SK-N-SH (cell line): ENCODE measurements around the gene PCNT. TPM values are rescaled to one million over a fixed set of nuclear protein-coding genes. Genes with fewer than 3 reads are reported as not detected.

Experiments used
- CTCF ChIA-PET: fragments of 300-600, 350-600 bp; formaldehyde crosslinking; extraction: SDS; loops from one replicate; lab custom pipeline; 2021; lab: Yijun Ruan, JAX
- POLR2A ChIA-PET: fragments of 350-600 bp; sonication (Branson Sonifier 250); formaldehyde crosslinking; extraction: SDS; loops from one replicate; lab custom pipeline; 2020; ENCODE audit warnings: antibody characterized with exemption, inconsistent platforms; lab: Yijun Ruan, JAX
- DNase-seq: peaks from one replicate; pipeline ENCODE4 v3.0.0; 2012
- H2AFZ ChIP-seq: fragments of 200-600 bp; sonication (generic); 2 replicates; pipeline ENCODE4 v1.8.1; 2016; ENCODE audit warnings: antibody characterized with exemption, mild to moderate bottlenecking, low read depth
- H3F3A ChIP-seq: fragments of 200-600 bp; sonication (generic); replicated peaks from 2 replicates; pipeline ENCODE3; 2016; ENCODE audit warnings: antibody characterized with exemption, mild to moderate bottlenecking; ENCODE audit not compliant: insufficient read depth
- H3K27ac ChIP-seq, 2 experiments: fragments of 200-500 bp in 1 of 2; fragments of 200-600 bp in 1 of 2; sonication (Bioruptor generic) in 1 of 2; sonication (generic), shearing (Covaris generic) in 1 of 2; 2 replicates each; pipeline versions ENCODE4 v1.5.1 to v1.6.1; 2014 to 2016; ENCODE audit warnings: low read depth in 2 of 2, inconsistent platforms in 1 of 2, low read length in 1 of 2, mild to moderate bottlenecking in 1 of 2, mixed read lengths in 1 of 2
- H3K27me3 ChIP-seq: fragments of 200-600 bp; sonication (generic), shearing (Covaris generic); 2 replicates; pipeline ENCODE4 v1.6.1; 2016; ENCODE audit warnings: mixed run types; ENCODE audit not compliant: insufficient read depth
- H3K36me3 ChIP-seq, 2 experiments: fragments of 200-500 bp in 1 of 2; fragments of 200-600 bp in 1 of 2; sonication (Bioruptor generic) in 1 of 2; sonication (generic) in 1 of 2; replicated peaks in 1 of 2; 2 replicates each; pipeline versions ENCODE3 to v1.5.1; 2014 to 2016; ENCODE audit warnings: low read length in 1 of 2, mild to moderate bottlenecking in 1 of 2; ENCODE audit not compliant: insufficient read depth in 2 of 2, control insufficient read depth in 1 of 2
- H3K4me1 ChIP-seq, 2 experiments: fragments of 200-500 bp in 1 of 2; fragments of 200-600 bp in 1 of 2; sonication (Bioruptor generic) in 1 of 2; sonication (generic), shearing (Covaris generic) in 1 of 2; 2 replicates each; pipeline versions ENCODE4 v1.5.1 to v1.6.1; 2014 to 2016; ENCODE audit warnings: low read depth in 1 of 2, low read length in 1 of 2, mixed run types in 1 of 2; ENCODE audit not compliant: insufficient read depth in 2 of 2, control insufficient read depth in 1 of 2
- H3K4me2 ChIP-seq: fragments of 200-600 bp; sonication (generic), shearing (Covaris generic); 2 replicates; pipeline ENCODE4 v1.6.1; 2017; ENCODE audit warnings: mixed run types
- H3K4me3 ChIP-seq, 2 experiments: fragments of 200-500 bp in 1 of 2; fragments of 200-600 bp in 1 of 2; sonication (Bioruptor generic) in 1 of 2; sonication (generic), shearing (Covaris generic) in 1 of 2; 2 replicates each; pipeline versions ENCODE4 v1.5.1 to v1.8.1; 2014 to 2016; ENCODE audit warnings: low read depth in 2 of 2, inconsistent platforms in 1 of 2, low read length in 1 of 2, mild to moderate bottlenecking in 1 of 2, mixed read lengths in 1 of 2, moderate library complexity in 1 of 2
- H3K79me2 ChIP-seq: fragments of 200-600 bp; sonication (generic); 2 replicates; pipeline ENCODE4 v1.8.1; 2017; ENCODE audit warnings: mild to moderate bottlenecking; ENCODE audit not compliant: insufficient read depth
- H3K9ac ChIP-seq: fragments of 200-600 bp; sonication (generic); 2 replicates; pipeline ENCODE4 v1.6.1; 2017; ENCODE audit warnings: mixed run types
- H3K9me2 ChIP-seq: fragments of 200-600 bp; sonication (generic); 2 replicates; pipeline ENCODE4 v1.6.1; 2017; ENCODE audit warnings: mixed run types
- H3K9me3 ChIP-seq: fragments of 200-600 bp; sonication (generic); 2 replicates; pipeline ENCODE4 v1.6.1; 2017; ENCODE audit warnings: mixed run types, mild to moderate bottlenecking, moderate library complexity
- H4K20me1 ChIP-seq: fragments of 200-600 bp; sonication (generic); 2 replicates; pipeline ENCODE4 v1.6.1; 2017; ENCODE audit warnings: mild to moderate bottlenecking, mixed run types; ENCODE audit not compliant: insufficient read depth
- CHD2 ChIP-seq: fragments of 150-350 bp; IDR thresholded peaks from 2 replicates; pipeline ENCODE4 v1.6.1; 2018; ENCODE audit warnings: low read length; ENCODE audit not compliant: partially characterized antibody
- ELF1 ChIP-seq: IDR thresholded peaks from 2 replicates; pipeline ENCODE4 v1.4.0; 2012
- EP300 ChIP-seq, 2 experiments: IDR thresholded peaks; 2 replicates each; pipeline versions ENCODE4 v1.4.0 to v1.6.1; 2012; ENCODE audit warnings: borderline replicate concordance in 1 of 2, low read depth in 1 of 2, low read length in 1 of 2
- FOSL2 ChIP-seq: IDR thresholded peaks from 2 replicates; pipeline ENCODE4 v1.4.0; 2012; ENCODE audit warnings: low read depth, mild to moderate bottlenecking, moderate library complexity, borderline replicate concordance
- FOXJ3 ChIP-seq: sonication (generic); formaldehyde crosslinking; IDR thresholded peaks from 2 replicates; pipeline ENCODE4 v1.5.1; 2020; ENCODE audit warnings: mild to moderate bottlenecking, missing genetic modification reagents
- FOXM1 ChIP-seq: IDR thresholded peaks from 2 replicates; pipeline ENCODE4 v1.4.0; 2012; ENCODE audit warnings: low read depth, mild to moderate bottlenecking
- GABPA ChIP-seq: IDR thresholded peaks from 2 replicates; pipeline ENCODE4 v1.4.0; 2012; ENCODE audit warnings: low read depth, mild to moderate bottlenecking
- GATA2 ChIP-seq: sonication (generic); formaldehyde crosslinking; IDR thresholded peaks from 2 replicates; pipeline ENCODE4 v1.5.0; 2020; ENCODE audit warnings: mild to moderate bottlenecking, missing genetic modification reagents
- JUND ChIP-seq: IDR thresholded peaks from 2 replicates; pipeline ENCODE4 v1.4.0; 2012
- NFIC ChIP-seq: IDR thresholded peaks from 2 replicates; pipeline ENCODE4 v1.4.0; 2012; ENCODE audit warnings: borderline replicate concordance
- POLR2AphosphoS5 ChIP-seq: IDR thresholded peaks from 2 replicates; pipeline ENCODE4 v1.6.1; 2012; ENCODE audit warnings: low read depth, low read length
- RCOR1 ChIP-seq: fragments of 150-350 bp; IDR thresholded peaks from 2 replicates; pipeline ENCODE4 v1.6.1; 2017; ENCODE audit warnings: antibody characterized with exemption, low read length
- SIN3A ChIP-seq: IDR thresholded peaks from 2 replicates; pipeline ENCODE4 v1.6.1; 2012; ENCODE audit warnings: low read depth, mild to moderate bottlenecking, low read length, moderate library complexity, borderline replicate concordance
- SMC3 ChIP-seq: IDR thresholded peaks from 2 replicates; pipeline ENCODE4 v1.6.1; 2012; ENCODE audit warnings: low read depth, low read length, improper control_type of control experiment
- WGBS: methylation state at CpG from one replicate; pipeline ENCODE4 v1.1.6; 2017; ENCODE audit warnings: low lambda C conversion rate; 5-methylcytosine and 5-hydroxymethylcytosine counted together
- polyA plus RNA-seq, 3 experiments: library from polyadenylated mRNA; depleted of rRNA; stranded (reverse); fragments of >200 nt; gene quantifications; 2 replicates each; pipeline ENCODE4 v1.2.3, GENCODE V29; 2012
- TF ChIP-seq, protein P1 (sequence below): fragments of 200-600 bp; sonication (generic); IDR thresholded peaks from 2 replicates; pipeline ENCODE4 v1.6.1; 2017; ENCODE audit warnings: antibody characterized with exemption, mild to moderate bottlenecking, moderate library complexity
- TF ChIP-seq, protein P2 (sequence below): IDR thresholded peaks from 2 replicates; pipeline ENCODE4; 2012
- TF ChIP-seq, protein P3 (sequence below): fragments of 150-350 bp; IDR thresholded peaks from 2 replicates; pipeline ENCODE4 v1.6.1; 2017; ENCODE audit warnings: antibody characterized with exemption, low read length, low read depth, borderline replicate concordance
- TF ChIP-seq, protein P4 (sequence below): fragments of 150-350 bp; IDR thresholded peaks from 2 replicates; pipeline ENCODE4 v1.6.1; 2016; ENCODE audit warnings: mild to moderate bottlenecking, low read depth, low read length
- TF ChIP-seq, protein P5 (sequence below): IDR thresholded peaks from 2 replicates; pipeline ENCODE4 v1.4.0; 2012; ENCODE audit warnings: low read depth, borderline replicate concordance

Gene PCNT
- polyA plus RNA-seq, 1 of the 3 experiments (the other 2 are of a cell fraction), result 15.7 TPM

DNA sequence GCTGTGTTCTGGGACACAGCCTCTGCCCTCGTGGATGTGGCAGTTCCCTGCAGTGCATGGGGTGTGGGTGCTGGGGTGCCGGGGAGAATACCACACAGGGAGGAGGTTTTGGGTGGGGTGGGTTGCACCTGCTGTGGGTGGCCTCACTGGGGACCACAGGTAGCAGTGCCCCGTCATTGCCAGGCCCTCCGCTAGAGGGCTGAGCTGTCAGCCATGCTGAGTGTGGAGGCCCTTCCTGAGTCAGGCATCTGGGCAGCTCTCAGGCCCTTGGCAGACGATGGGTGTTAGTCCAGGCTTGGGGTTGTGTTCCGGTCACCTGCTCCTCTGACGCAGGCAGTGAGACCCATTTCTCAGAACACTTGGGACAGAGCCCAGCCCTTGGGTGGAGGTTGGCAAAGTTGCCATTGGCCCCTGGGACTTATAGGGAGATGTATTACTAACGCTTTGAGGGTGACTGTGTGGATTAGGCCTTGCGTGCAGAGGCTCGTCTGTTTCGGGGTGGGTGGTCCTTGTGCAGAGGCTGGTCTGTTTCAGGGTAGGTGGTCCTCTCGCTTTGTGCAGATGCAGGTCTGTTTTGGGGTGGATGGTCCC lies 23.9 kb downstream of the PCNT start:
- H3K79me2 ChIP-seq, result peaks cover 34% of the 10 kb centered on the region
- TF ChIP-seq SMC3 (no peak), EP300 (IDR thresholded peaks at IDR 0.05; ENCODE audit: borderline replicate concordance in 1 of 2, low read depth in 1 of 2, low read length in 1 of 2) (no peak), JUND (no peak), CHD2 (no peak), FOXJ3 (CRISPR knock-in tag) (no peak), ELF1 (no peak), NFIC (no peak), GABPA (no peak), FOXM1 (no peak), RCOR1 (no peak), SIN3A (no peak), POLR2AphosphoS5 (no peak), FOSL2 (no peak), GATA2 (CRISPR knock-in tag) (no peak)
- TF ChIP-seq, protein P1, sequence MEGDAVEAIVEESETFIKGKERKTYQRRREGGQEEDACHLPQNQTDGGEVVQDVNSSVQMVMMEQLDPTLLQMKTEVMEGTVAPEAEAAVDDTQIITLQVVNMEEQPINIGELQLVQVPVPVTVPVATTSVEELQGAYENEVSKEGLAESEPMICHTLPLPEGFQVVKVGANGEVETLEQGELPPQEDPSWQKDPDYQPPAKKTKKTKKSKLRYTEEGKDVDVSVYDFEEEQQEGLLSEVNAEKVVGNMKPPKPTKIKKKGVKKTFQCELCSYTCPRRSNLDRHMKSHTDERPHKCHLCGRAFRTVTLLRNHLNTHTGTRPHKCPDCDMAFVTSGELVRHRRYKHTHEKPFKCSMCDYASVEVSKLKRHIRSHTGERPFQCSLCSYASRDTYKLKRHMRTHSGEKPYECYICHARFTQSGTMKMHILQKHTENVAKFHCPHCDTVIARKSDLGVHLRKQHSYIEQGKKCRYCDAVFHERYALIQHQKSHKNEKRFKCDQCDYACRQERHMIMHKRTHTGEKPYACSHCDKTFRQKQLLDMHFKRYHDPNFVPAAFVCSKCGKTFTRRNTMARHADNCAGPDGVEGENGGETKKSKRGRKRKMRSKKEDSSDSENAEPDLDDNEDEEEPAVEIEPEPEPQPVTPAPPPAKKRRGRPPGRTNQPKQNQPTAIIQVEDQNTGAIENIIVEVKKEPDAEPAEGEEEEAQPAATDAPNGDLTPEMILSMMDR, result no peak
- TF ChIP-seq, protein P2, sequence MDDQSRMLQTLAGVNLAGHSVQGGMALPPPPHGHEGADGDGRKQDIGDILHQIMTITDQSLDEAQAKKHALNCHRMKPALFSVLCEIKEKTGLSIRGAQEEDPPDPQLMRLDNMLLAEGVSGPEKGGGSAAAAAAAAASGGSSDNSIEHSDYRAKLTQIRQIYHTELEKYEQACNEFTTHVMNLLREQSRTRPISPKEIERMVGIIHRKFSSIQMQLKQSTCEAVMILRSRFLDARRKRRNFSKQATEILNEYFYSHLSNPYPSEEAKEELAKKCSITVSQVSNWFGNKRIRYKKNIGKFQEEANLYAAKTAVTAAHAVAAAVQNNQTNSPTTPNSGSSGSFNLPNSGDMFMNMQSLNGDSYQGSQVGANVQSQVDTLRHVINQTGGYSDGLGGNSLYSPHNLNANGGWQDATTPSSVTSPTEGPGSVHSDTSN, result no peak
- TF ChIP-seq, protein P3, sequence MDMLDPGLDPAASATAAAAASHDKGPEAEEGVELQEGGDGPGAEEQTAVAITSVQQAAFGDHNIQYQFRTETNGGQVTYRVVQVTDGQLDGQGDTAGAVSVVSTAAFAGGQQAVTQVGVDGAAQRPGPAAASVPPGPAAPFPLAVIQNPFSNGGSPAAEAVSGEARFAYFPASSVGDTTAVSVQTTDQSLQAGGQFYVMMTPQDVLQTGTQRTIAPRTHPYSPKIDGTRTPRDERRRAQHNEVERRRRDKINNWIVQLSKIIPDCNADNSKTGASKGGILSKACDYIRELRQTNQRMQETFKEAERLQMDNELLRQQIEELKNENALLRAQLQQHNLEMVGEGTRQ, result no peak
- TF ChIP-seq, protein P4, sequence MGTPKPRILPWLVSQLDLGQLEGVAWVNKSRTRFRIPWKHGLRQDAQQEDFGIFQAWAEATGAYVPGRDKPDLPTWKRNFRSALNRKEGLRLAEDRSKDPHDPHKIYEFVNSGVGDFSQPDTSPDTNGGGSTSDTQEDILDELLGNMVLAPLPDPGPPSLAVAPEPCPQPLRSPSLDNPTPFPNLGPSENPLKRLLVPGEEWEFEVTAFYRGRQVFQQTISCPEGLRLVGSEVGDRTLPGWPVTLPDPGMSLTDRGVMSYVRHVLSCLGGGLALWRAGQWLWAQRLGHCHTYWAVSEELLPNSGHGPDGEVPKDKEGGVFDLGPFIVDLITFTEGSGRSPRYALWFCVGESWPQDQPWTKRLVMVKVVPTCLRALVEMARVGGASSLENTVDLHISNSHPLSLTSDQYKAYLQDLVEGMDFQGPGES, result no peak
- TF ChIP-seq, protein P5, sequence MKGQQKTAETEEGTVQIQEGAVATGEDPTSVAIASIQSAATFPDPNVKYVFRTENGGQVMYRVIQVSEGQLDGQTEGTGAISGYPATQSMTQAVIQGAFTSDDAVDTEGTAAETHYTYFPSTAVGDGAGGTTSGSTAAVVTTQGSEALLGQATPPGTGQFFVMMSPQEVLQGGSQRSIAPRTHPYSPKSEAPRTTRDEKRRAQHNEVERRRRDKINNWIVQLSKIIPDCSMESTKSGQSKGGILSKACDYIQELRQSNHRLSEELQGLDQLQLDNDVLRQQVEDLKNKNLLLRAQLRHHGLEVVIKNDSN, result no peak
- no peak overlapping the region for H2AFZ ChIP-seq
- H3K4me3 ChIP-seq, result no peak overlapping the region
- no peak overlapping the region; a peak in 1 of 4 replicates for H3K27ac ChIP-seq
- H3F3A ChIP-seq, result no peaks in the 10 kb centered on the region
- peaks cover 0 to 15% of the 10 kb centered on the region in 2 experiments; a peak in 1 of 4 replicates for H3K4me1 ChIP-seq
- H4K20me1 ChIP-seq, result no peaks in the 10 kb centered on the region
- no peak for DNase-seq
- H3K9me2 ChIP-seq, result no peaks in the 10 kb centered on the region
- ChIA-PET POLR2A (interaction anchor here (0.6 kb wide), 1 partner anchor 375 kb away, joined by 3 read pairs; no protein-coding TSS in a partner anchor), CTCF (no interaction called here)
- no peak overlapping the region for H3K9ac ChIP-seq
- H3K9me3 ChIP-seq, result no peaks in the 10 kb centered on the region
- no peak overlapping the region for H3K4me2 ChIP-seq
- H3K27me3 ChIP-seq, result no peaks in the 10 kb centered on the region
- 97% methylated on average over 7 of the region's 12 CpGs for WGBS
- H3K36me3 ChIP-seq, result peaks cover 22 to 53% of the 10 kb centered on the region in 2 experiments
